Activated T-cell treated with anti-CD3 and anti-CD28 coated beads for 48 hours (primary cell): Measurements from ENCODE around the gene PHYKPL.
"Not testable (repeated sequence)": the region's sequence is repeated elsewhere in the genome, so short reads cannot be mapped to it uniquely, and the experiment has no call there.

Source experiments
- DNase-seq: peaks from one replicate; pipeline ENCODE4 v3.0.0-alpha.2; 2020; ENCODE audit warnings: low read depth

The PHYKPL gene

DNA sequence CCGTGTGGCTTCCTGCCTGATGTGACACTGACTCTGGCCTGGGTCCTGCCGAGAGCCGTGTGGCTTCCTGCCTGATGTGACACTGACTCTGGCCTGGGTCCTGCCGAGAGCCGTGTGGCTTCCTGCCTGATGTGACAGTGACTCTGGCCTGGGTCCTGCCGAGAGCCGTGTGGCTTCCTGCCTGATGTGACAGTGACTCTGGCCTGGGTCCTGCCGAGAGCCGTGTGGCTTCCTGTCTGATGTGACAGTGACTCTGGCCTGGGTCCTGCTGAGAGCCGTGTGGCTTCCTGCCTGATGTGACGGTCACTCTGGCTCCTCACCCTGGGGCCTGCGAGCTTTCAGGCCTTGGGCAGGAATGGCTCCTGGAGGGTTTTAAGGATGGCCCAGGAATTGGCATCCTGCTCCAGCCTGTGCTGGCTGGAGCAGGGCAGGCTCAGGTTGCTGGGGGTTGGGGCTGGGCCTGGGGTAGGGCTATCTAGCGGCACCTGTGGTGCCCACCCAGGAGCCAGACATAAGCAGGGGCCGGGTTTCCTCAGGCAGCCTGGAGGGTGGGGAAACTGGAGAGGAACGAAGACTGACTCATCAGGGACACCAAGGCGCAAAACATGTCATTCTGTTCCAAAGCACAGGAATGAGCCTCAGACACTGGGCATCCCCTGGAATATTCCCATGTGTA, 7.2 kb upstream of the PHYKPL start:
- DNase-seq, result not testable (repeated sequence)

DNA sequence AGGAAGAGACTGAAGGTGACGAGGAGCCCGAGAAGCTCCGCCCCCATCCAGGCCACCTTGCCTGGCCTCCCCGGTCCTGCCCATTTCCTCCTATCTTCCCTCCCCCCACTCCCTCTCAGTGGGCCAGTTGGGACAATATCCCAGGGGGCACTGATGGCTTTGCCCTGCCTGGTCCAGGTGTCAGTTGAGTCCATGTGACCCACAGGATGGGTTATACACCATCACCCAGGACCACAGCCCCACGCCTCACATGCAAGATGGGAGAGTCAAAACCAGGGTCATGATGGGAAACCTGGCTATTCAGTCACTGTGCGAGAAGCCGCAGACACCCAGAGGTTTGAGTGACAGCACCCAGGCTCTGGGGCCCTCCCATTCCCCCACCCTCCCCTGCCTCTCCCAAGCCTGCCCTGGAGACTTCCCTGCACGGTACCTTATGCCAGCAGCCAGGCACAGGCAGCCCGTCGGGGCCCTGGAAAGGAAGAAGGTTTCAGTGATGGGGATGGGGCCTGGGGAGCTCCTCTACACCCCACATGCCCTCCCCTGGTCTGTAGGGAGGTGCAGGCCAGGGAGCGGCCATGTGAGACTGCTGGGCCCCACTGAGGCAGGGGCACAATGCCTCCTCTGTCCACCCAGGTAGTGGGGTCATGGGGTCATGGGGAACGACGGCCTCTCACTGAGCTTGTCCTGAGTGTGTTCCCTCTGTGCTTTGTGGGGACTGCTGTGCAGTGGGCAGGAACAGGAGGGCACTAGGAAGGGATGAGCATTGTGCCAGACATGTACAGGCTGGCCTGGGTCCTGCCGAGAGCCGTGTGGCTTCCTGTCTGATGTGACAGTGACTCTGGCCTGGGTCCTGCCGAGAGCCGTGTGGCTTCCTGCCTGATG, 6.3 kb upstream of the PHYKPL start:
- no peak for DNase-seq

DNA sequence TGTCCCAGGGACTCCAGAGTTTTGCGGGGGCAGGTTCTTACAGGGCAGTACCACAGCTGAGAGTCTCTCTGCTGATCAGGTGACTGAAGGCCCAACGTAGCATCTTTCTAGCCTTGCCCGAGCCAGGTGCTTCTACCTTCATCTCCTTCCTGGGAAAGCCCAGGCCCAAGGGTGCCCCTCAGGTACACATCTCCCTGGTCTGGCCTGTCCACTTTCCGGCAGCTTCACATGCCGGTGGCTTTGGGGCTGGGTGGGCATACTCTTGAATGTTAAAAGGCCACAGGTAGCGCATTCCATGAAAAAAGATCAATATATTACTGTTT, 5.7 kb upstream of the PHYKPL start:
- DNase-seq, result no peak

DNA sequence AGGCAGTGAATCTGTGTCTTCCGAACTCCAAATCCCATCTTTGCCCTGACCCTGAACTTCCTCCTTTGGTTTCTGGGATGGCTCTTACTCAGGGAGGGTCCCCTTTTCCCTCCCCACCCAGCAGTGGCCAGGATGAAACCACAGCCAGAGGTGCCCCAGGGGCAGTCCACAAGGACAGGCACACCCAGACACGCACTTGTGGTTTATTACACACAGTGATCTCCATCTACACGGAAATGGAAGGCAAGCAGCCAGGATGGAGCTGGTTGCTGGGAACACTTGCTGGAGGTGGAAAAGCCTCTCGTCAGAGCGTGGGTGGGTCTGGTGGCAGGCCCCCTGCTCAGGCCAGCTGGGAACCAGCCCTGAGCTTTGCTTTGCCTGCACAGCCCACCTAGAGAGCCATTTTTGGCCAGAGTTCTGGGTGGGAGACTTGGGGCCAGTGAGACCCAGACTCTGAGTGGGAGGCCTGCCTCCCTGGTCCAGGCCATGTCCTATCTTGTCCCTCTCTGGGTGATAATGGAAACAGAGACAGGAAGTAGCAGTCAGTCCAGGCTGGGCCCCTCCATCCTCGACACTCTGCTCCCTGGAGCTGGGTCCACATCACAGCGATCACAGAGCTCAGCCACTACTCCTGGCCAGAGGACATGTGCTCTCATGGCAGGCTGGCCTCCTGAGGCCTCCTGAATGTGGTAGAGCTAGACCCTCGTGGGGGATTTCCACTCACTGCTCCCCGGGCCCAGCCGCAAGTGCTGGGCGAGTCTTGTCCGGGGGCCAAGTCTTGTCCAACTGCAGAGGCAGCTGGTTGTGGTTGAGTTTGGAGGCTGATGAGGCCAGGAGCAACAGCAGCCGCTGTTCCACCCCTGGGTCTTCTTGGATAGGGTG, 5.1 kb upstream of the PHYKPL start:
- no peak for DNase-seq

DNA sequence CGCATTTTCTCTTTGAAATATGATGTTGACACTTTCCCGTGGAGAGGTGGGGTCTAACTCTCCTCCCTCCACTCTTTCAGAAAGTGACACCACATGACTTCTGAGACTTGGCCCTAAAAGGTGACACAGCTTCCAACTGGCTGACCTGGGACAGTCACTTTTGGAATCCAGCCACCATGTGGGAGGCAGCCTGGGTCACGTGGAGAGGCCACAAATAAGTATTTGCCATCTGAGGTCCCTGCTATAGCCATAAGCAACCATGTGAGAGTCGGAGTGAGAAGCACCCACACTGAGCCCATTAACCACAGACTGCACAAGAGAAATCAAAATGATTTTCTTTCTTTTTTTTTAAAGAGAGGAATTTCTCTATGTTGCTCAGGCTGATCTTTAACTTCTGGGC, 4.1 kb upstream of the PHYKPL start:
- DNase-seq, result no peak

DNA sequence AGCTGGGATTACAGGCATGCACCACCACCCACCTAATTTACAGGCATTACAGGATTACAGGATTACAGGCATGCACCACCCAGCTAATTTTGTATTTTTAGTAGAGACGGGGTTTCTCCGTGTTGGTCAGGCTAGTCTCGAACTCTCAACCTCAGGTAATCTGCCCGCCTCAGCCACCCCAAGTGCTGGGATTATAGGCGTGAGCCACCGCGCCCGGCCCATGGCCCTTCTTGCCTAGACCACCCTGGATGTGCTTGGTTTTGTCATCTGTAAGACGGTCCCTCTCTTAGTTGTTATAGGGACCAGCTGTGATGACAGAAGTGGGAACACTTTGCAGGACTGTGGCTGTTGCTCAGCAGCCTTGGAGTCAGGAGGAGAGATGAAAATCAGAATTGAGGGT, 3.5 kb upstream of the PHYKPL start:
- DNase-seq, result no peak

DNA sequence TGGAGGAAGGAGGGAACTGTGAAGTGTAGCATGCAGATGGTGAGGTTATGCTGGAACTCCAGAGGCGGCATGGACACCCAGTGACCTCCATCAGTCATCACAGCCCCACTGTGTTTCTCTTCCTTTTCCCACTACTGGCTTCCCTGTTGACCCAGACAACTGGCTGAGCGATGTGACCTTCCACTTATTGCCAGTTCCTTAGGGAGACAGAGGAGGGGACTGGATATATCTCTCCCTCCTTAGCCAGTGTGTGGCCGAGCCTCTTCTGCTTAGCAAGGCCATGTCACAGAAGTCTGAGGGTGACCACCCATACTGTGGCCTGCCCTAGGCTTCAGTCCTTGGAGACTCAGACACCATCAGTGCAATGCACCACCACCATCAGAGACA, 3.0 kb upstream of the PHYKPL start:
- no peak for DNase-seq

DNA sequence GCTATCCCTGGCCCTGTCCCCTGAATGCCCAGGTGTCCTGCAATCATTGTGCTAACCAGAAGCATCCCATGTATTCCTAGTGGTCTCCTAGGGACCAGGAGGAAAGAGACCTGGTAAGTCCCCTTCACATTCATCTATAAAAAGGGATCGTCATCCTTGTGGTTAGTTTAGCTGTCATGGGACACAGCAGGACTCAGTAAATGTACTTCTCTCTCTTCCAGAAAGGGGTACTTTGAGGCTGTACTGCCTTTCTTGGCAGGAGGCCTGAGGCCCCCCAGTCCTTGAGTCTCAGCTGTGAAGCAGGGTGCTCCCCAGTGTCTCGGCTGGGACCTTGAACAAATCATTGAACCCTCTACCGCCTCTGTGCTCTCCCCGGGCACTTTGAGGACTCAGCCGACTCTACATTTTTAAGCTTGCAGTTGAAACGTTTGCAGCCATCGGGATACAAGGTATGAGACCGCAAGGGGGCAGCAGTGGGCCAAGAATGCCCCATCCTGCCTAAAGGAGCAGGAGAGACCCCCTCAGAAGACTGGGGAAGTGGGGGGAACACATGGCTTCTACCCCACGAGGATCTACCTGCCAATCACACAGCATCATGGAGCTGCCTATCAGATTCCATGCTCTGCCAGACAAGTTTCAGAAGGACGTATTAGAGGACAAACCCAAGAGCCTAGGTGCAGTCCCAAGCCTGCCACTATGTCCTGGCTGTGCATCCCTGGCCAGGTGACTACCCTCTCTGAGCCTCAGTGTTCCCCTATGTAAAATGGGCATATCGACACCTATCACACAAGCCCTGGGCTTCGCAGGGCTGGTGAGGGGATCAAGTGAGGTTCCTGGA, 2.4 kb upstream of the PHYKPL start:
- DNase-seq, result peak; percentile 74

DNA sequence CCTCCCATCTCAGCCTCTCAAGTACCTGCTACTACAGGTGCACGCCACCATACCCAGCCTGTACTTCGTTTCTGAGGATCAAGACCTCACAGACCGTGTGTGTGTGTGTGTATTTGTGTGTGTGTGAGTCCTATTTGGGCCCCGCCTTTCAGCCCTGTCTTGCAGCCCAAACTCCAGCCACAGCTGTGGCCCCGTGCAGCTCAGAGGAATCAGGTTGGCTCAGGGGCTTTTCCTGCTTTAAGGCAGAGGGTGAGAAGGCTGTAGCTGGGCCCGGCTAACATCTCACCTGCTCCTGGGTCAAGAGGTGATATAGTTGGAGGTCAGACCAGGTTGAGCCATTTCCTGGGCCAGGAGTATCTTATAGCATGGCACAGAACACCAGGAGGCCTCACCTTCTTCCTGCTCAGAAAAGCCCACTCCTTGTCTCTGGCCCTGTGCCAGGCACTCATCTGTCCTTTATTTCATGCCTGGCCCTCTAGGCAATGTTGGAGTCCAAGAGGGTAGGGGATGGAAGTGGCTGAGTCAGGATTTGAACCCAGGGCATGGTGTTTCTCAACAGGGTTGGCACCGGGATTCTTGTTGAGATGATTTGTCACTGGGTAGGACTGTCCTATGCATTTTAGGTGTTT, 1.6 kb upstream of the PHYKPL start:
- DNase-seq, result no peak

DNA sequence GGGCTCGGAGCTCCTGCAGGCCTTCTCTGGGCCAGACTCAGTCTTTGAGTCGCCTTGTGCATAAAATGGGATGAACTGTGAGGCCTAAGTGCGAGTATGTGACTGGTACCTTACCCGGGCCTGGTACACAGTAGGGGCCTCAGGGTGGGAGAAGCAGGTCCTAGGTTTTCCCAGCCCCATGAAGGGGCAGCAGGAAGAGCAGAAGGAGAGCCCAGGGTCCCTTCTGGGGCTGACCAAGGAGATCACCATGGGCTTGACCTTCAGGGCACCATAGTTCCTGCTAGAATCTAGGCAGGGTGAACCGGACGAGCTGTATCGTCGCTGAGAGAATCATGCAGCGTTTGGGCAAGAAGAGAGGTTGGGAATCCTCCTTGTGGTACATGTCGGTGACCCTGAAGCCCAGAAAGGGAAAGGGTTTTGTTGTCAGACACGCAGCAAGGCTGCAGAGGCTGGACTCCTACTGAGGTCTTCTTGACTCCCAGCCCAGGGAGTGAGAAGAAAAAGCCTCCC, 373 bp upstream of the PHYKPL start:
- DNase-seq, result no peak

DNA sequence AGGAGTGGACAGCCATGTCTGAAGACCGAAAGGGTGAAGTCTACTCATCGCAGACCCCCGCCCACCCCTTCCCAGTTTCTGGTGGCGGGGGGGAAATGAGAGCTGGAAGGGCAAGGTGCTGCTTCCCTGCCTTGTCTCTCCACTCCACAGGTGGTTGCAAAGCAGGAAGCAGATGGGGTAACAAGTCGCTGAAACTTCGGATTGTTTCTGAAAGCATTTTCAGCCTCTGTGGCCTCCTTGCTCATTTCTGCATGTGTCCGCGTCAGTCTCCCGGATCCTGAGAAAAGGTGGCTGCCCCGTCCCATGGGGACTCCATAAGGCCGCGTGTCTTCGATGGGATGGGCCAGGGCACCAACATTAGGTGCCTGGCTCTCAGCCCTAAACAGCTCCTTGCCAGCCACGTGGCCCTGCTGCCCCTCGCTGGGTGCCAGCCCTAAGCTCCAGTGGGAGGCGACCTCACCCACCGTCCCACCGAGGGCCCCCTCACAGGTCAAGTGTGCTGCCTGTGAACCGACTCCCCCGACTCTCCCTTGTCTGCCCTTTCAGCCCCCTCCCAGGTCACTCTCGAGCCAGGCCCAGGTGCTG, 971 bp downstream of the PHYKPL start:
- no peak for DNase-seq

DNA sequence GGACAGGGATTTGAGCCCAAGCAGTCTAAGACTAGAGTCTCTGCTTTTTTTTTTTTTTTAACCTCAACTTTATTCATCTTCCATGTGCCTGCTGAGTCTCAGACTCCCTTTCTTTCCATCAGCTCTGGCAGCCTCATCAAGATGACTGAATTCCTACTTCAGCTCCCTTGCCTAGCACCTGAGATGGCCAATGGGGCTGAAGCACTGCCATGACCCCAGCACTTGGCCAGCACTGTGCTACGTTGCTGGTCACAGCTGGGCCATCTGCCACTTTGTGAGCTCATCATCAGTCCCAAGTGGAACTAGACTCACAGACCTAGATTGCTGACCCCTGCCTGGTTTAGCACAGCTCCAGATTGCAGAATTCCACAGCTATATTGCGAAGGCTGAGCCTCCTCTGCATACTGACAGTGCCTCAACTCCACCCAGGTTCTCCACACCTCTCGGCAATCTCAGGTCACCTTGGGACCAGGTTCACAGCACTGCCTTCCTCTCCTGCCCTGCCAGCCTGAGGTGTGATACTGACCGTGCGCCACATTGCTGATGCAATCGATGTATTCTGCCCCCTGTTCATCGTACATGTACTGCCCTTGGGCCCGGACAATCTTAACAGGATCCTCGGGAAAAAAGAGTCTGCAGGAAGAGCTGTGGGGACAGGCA, 1.6 kb downstream of the PHYKPL start:
- no peak for DNase-seq

DNA sequence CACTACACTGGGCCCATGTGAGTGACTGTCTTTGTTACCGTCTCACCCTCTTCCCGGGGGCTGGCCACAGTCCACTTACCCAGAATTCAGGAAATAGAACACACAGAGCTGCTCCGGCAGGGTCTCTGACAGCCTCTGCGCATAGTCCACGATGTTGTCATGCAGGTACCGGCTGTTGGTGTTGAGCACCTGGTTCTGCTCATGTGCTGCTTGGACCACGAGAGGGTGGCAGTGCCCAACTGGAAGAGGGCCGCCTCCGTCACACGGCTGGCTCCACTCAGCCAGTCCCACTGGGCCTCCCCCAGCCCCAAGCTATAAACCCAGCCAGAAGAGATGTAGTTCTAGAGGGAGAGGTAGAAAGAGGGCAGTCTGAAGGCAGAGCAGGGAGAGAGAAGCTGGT, 2.7 kb downstream of the PHYKPL start:
- no peak for DNase-seq

DNA sequence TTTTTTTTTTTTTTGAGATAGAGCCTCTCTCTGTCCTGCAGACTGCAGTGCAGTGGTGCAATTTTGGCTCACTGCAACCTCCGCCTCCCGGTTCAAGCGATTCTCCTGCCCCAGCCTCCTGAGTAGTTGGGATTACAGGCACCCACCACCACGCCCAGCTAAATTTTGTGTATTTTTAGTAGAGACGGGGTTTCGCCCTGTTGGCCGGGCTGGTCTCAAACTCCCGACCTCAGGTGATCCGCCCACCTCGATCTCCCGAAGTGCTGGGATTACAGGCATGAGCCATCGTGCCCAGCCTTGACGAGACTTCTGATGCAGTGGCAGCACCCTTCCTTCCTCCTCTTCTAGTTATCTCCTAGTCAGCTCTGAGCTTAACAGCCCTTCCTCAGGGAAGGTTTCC, 3.5 kb downstream of the PHYKPL start:
- not testable (repeated sequence) for DNase-seq

DNA sequence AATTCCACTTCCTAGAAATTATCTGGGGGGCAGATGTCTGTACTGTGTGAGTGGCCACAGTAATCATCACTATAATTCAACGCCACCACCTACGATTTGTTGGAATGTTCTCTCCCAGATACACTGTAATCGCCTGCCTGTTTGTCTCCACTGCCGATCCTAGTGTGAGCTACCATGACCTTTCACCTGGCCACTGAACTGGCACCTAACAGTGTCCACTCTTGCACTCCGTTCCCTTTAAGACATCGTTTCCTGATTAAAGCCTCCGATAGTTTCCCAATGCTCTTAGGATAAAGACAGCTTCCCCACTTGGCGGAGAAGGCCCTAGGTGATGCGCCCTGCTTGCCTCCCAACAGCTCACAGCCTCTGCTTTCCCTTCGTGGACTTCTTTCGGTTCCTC, 4.0 kb downstream of the PHYKPL start:
- DNase-seq, result no peak

DNA sequence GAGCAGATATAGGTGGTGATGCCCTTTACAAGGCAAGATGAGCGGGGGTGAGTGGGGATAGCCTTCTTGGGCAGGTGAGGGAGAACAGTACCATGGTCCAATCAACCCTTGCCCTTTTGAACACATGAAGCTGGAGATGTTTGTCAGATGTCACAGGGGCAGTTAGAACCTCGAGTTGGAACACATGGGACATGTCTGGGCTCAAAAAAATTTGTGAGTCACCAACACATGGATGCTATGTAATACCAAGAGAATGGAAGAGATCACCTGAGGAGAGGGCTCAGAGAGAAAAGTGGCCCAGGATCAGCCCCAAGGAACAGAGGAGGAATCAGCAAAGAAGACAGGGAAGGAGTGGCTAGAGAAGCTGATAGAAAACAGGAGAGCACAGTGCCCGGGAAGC, 4.7 kb downstream of the PHYKPL start:
- no peak for DNase-seq

DNA sequence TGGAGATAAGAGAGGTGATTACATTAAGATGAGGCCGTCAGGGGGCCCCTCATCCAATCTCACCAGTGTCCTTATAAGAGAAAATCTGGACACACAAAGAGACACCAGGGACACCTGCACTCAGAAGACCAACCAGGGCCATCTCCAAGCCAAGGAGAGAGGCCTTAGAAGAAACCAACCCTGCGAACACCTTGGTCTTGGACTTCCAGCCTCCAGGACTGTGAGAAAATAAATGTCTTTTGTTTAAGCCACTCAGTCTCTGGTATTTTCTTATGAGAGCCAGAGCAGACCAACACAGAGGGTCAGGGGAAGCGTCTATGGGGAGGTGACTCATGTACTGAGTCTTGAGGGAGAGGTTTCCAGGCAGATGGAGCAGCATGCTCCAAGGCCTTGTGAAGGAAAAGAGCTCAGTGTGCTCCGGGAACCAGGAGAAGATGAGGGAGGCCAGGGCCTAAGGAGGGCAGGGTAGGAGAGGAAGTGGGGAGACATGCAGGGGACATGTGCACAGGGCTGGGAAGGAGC, 5.4 kb downstream of the PHYKPL start:
- no peak for DNase-seq

DNA sequence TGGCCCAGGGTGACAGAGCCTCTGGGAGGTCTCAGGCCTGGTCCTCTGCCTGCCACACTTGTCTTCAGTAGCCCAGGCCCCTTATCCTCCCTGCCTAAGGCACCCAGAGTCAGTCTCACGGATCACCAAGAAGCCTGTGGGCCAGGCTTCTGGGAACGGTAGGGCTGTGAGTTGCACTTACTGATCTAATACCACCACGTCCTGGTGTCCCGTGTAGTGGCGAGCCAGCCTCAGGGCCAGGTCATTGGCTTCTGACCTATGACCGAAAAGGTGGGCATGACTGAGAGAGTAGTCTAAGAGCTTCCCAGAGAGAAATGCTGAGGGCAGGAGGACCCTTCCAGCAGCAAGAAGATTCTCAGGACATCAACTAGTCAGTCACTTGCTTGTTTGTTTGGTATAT, 7.4 kb downstream of the PHYKPL start:
- no peak for DNase-seq

DNA sequence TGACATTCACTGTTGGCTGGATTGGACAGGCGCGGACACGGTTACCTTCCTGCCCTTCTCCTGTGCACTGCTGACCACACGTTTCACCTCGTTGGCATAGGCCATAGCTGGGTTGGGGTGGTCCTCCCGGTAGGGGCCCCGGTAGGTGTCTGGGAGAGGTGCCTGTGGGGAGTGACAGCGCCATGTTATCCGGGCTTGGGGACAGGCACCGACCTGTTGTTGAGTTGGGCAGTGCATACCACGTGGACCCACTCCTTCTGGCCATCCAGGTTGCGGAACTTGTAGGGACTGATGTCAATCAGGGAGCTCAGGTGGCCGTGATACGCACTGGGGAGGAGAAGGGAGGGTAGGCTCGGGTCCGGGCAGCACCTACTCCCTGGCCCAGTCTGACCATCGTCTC, 8.2 kb downstream of the PHYKPL start:
- no peak for DNase-seq

DNA sequence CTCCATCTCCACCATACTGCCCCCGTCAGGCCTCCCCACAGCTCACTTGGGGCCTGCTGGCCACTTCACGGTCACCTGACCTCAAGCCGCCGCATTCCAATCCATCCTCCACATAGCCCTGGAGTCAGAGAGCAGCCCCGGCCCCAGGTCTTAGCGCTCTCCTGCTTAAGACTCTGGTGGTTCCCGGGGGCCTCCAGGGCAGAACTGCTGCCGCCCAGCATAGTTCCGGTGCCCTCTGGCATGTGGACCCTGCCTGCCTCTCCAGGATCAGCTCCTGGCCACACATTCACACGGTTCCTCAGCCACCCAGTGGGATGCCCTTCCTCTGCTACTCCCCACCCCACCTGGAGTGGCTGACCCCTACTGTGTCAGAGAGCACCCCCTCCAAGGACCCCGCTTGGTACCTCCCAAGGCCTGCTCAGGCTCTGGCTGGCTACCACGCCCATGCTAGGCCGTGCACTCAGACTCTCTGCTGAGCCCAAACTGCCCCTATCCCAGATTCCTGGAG, 8.7 kb downstream of the PHYKPL start:
- no peak for DNase-seq
